HG03025 (cell line): ENCODE data around the gene STX10.

Source experiments
- ATAC-seq: cut with Tn5 transposase; IDR thresholded peaks from one replicate; pipeline ENCODE4 v1.9.1; 2021; ENCODE audit warnings: mild to moderate bottlenecking, moderate library complexity; ENCODE audit not compliant: unreplicated experiment, low FRiP score

Gene STX10

DNA sequence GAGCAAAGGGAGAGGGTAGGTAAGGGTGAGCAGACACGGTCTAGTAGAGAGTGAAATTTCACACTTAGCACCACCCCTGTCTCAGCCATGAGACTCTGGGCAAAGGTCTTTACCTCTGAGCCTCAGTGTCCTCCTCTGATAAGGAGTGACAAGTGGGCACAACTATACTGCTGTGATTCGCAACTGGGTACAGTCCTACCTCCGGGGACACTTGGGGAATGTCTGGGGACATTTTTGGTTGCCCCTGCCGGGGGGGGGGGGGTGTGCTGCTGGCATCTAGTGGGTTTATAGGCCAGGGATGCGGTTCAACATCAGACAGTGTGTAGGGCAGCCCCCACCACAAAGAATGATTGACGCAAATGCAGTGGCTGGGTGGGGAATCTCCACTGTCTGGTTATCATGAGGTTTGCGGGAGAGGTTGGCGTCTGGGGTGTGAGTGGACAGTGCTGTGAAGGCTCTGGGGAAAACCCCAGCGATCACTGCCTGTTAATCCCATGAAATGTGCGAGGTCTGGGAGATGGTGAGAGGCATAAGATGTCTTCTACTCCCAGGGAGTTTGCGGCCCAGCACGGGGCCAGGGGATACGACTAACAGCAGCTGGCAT is 27.8 kb downstream of the STX10 start:
- ATAC-seq = no peak

GRCh38 chr19:13121551-13122274 is 28.5 kb downstream of the STX10 start:
- no peak for ATAC-seq

GRCh38 chr19:13120817-13121216 is 29.4 kb downstream of the STX10 start:
- no peak for ATAC-seq

DNA sequence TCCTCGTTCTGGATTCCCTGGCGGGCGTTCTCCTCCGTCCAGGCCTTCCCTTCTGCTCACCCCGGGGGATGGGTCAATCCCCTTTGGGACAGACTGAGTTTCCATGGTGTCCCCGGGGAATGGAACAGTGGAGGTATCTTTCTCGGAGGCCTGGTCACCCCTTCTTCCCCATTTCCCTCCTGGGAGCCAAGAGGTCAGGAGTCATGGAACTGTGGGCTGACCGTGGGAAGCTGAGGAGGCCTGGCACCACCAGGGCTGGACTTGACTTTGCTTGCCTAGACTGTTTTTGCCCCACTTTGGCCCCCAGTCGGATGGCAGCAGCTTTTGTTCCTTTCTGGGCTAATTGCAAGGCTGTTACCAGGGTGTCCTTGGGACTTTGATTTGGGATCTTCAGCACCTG is 30.1 kb downstream of the STX10 start:
- ATAC-seq = no peak

- no peak for ATAC-seq
Measured at GRCh38 chr19:13119627-13120026, 30.5 kb downstream of the STX10 start.

GRCh38 chr19:13118424-13119193 is 31.6 kb downstream of the STX10 start:
- ATAC-seq = no peak

DNA sequence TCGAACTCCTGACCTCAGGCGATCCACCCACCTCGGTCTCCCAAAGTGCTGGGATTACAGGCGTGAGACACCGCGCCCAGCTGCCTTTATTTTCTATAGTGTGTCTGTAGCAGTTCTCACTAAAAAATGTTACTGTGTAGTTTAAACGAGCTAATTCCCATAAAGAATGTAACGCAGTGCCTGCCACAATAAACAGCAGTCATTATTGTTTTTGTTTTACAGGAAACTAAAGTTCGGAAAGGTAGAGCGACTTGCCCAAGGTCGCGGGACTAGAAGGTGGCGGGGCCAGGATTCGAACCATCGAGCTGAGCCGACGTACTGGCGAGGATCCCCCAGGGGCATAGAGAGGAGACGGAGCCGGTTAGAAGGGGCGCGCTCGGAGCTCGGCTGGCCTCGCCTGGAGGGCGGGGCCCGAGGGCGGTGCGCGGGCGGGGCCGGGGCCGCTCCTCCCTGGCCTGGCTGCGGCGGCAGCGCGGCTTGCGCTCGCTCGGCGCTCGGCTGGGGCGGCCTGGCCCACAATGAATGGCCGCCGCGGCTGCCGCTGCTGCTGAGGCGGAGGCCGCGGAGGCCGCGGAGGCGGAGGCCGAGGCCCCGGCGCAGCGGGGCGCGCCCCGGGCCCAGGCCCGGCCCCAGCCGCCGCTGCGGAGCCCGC is 32.3 kb downstream of the STX10 start, which contains the start of gene NACC1:
TSS of gene NACC1 (plus strand) at position 493 of the 652 bp plus-strand sequence. CDS start 16,944 bp downstream, outside the sequence.
- peak; percentile 54 for ATAC-seq

DNA sequence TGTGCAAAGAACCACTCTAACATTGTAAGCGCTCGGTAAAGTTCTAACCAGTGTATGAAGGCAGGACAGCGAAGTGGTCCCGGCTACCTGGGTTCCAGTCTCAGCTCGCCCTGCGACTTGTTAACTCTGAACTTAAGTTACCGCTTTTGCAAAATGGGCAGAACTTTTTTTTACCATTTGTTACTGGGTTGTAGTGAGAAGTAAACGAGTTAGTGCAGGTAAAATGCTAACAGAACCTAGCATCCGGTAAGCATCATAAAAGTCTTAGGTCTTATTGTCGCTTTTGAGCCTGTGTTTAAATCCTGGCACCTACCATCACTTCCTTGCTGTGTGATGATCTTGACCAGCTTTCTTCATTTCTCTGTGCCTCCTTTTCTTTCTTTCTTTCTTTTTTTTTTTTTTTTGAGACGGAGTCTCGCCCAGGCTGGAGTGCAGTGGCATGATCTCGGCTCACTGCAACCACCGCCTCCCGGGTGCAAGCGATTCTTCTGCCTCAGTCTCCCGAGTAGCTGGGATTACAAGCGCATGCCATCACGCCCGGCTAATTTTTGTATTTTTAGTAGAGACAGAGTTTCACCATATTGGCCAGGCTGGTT is 32.9 kb downstream of the STX10 start:
- no peak for ATAC-seq

GRCh38 chr19:13116282-13117175 is 33.6 kb downstream of the STX10 start, which contains the start of gene TRMT1:
Gene TRMT1, minus strand, starts transcription at chr19:13116740. Its CDS starts 341 bp downstream, at chr19:13116399.
- no peak for ATAC-seq

DNA sequence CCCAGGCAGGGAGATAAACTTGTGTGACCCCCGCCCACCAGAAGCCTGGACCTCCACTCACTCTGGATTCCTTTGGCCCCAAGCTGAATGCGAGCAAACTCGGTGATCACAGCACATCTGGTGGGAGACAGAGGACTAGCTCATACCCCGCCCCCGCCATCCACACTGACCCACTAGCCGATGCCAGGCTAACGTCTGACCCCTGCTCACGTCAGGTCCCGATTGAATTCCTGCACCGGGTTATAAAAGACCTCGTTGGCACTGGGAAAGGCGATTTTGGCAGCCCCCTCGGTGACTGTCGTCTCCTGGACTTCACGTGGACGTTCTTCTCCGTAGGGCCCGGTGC is 34.3 kb downstream of the STX10 start:
- no peak for ATAC-seq

- ATAC-seq = no peak
Measured at GRCh38 chr19:13112555-13112954, 37.6 kb downstream of the STX10 start.

DNA sequence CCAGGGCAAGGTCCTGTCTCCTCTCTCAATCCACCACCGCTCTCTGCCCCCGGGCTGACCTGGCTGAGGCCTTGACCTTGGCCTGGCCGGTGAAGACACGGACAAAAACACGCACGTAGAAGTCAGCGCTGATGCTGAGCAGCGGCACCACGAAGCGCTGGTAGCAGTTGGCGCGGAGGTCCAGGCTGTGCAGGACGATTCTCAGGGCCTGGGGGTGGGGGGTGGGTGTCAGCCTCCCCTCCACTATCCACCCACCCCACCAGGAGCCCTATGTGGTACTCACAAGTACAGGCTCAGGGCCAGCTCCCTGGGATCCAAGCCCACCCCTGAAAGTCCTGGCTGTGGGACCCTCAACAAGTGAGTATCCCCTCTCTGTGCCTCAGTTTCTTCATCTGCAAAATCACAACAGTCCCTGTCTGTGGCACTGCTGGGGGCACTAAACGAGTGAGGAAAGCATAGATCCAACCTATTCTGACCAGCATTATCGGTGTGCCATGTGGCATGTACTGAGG is 40.0 kb downstream of the STX10 start:
- ATAC-seq = no peak

DNA sequence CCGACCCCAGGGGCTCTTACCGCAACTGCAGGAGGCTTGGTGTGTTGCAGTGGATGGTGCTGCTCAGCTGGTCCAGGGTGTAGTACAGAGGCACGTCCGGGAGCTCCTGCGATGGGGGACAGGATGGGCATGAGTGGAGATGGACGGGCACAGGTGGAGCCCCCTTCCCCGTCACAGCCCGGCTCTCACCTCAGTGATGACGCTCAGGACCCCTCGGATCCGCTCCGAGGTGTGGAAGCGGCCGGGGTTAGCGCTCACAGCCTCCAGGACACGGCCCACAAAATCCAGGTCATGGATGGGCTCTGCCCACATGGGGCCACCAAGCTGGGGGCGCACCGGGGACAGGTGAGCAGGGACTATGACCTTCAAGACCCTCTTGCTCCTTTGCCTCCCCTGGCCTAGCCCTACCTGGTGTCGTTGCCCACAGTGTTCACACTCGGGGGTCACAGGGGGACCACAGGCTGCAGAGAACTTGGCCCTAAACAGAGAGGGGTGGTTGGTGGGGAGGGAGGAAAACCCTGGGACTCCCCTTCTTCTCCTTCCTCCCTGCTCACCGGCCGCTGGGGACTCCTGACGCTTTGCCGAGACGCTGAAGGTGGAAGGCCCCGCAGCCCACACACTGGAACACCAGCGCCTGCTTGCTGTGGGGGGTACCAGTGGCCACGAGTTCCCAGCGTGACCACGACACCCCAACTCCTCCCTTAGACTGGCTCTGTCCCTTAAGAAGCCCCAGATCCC is 40.6 kb downstream of the STX10 start:
- ATAC-seq = no peak

GRCh38 chr19:13104848-13105711 is 45.1 kb downstream of the STX10 start:
- no peak for ATAC-seq

GRCh38 chr19:13104360-13104847 is 45.8 kb downstream of the STX10 start:
- no peak for ATAC-seq

GRCh38 chr19:13103581-13104359 is 46.4 kb downstream of the STX10 start:
- ATAC-seq = no peak
